Vagina (tissue), 2 donors: ENCODE results near the gene POLK.

ENCODE experiments used
- CTCF ChIP-seq, 3 experiments: fragments of 450-650 bp in 2 of 3; fragments of 200-600 bp in 1 of 3; sonication (generic) in 1 of 3; IDR thresholded peaks; one replicate each; pipeline ENCODE4 v1.5.1; 2017 to 2019; ENCODE audit warnings: antibody characterized with exemption in 3 of 3, mild to moderate bottlenecking in 2 of 3, moderate library complexity in 2 of 3
- POLR2A ChIP-seq, 2 donors: fragments of 450-650 bp; IDR thresholded peaks; one replicate each; pipeline ENCODE4 v1.6.1; 2017; ENCODE audit warnings: antibody characterized with exemption in 2 of 2, mild to moderate bottlenecking in 2 of 2, moderate library complexity in 2 of 2

GRCh38 chr5:75568202-75568601, 56.5 kb downstream of the POLK start:
- TF ChIP-seq CTCF (IDR thresholded peaks at IDR 0.05), result no peak
- TF ChIP-seq POLR2A (IDR thresholded peaks at IDR 0.05), result no peak
